ENCODE data around the gene KLHL41. TPM values are rescaled to one million over a fixed set of nuclear protein-coding genes. Genes with fewer than 3 reads are reported as not detected.
"Not testable (repeated sequence)": the region's sequence is repeated elsewhere in the genome, so short reads cannot be mapped to it uniquely, and the experiment has no call there.

The KLHL41 gene
- total and polyA plus RNA-seq, 8 donors, result 0.19 to 2.7 (median 0.57) TPM

GRCh38 chr2:169573160-169573973 is 63.9 kb downstream of the KLHL41 start, which contains the start of gene FASTKD1:
Gene FASTKD1, minus strand, starts transcription at chr2:169573865. Its CDS starts 1,836 bp downstream, at chr2:169572029.
- WGBS, 2 donors, result 0 to 1% methylated on average over 33 of the region's 33 CpGs
- H3K4me1 ChIP-seq, result peaks cover 4 to 14% (median 7%) of the 10 kb centered on the region in 3 donors
- intact Hi-C loops (cut with DNase I), result no loop called here
- no peaks in the 10 kb centered on the region for H3K27me3 ChIP-seq
- peak within 1 kb of the TSS; percentile 34 to 68 (median 60) for H3K4me3 ChIP-seq
- peak; percentile 86 to 95 (median 90) for DNase-seq
- peak; percentile 90 for FAIRE-seq
- no peaks in the 10 kb centered on the region for H3K9me3 ChIP-seq
- ATAC-seq, result peak; percentile 99 to 100 (median 100)
- peak within 1 kb of the TSS in 2 of 4 donors; percentile 14 to 52 for H3K27ac ChIP-seq
- no peaks in the 10 kb centered on the region for H3K36me3 ChIP-seq
- no peak for TF ChIP-seq CTCF (IDR thresholded peaks at IDR 0.05)

DNA sequence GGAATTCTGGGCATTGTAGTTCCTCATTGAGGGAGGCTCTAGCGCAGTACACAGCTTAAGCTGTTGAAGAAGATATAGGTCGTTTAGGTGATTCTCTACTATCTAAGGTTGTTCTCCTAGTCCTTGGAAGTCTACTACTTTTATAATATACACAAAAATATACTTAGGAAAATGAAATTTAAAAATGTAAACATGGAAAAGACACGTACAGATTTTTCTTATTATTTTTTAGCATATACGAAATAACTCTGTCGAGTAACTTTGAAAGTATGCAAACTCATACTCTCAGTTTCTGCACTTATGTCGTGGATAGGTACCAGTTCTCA is 64.4 kb downstream of the KLHL41 start:
- peak overlapping the region in 3 of 4 donors; percentile 34 to 68 (median 60) for H3K4me3 ChIP-seq
- ATAC-seq, result no peak
- H3K27me3 ChIP-seq, result no peaks in the 10 kb centered on the region
- intact Hi-C loops (cut with DNase I), result no loop called here
- no peaks in the 10 kb centered on the region for H3K9me3 ChIP-seq
- TF ChIP-seq CTCF (IDR thresholded peaks at IDR 0.05), result no peak
- no peak overlapping the region for H3K27ac ChIP-seq
- FAIRE-seq, result no peak
- 32 to 35% methylated on average over 6 of the region's 6 CpGs for WGBS, 2 donors
- DNase-seq, result no peak
- H3K36me3 ChIP-seq, result no peaks in the 10 kb centered on the region
- peaks cover 4 to 14% (median 7%) of the 10 kb centered on the region in 3 donors for H3K4me1 ChIP-seq

DNA sequence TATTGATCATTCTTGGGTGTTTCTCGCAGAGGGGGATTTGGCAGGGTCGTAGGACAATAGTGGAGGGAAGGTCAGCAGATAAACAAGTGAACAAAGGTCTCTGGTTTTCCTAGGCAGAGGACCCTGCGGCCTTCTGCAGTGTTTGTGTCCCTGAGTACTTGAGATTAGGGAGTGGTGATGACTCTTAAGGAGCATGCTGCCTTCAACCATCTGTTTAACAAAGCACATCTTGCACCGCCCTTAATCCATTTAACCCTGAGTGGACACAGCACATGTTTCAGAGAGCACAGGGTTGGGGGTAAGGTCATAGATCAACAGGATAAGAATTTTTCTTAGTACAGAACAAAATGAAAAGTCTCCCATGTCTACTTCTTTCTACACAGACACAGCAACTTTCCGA is 65.0 kb downstream of the KLHL41 start:
- H3K27ac ChIP-seq; H3K9me3 ChIP-seq; intact Hi-C loops (cut with DNase I); DNase-seq; FAIRE-seq; ATAC-seq; H3K27me3 ChIP-seq; H3K36me3 ChIP-seq; H3K4me3 ChIP-seq: not testable (repeated sequence)
- H3K4me1 ChIP-seq, result peaks cover 4 to 14% (median 7%) of the 10 kb centered on the region in 3 donors
- WGBS, 2 donors, result 47 to 54% methylated on average over 4 to 5 of the region's 5 CpGs

DNA sequence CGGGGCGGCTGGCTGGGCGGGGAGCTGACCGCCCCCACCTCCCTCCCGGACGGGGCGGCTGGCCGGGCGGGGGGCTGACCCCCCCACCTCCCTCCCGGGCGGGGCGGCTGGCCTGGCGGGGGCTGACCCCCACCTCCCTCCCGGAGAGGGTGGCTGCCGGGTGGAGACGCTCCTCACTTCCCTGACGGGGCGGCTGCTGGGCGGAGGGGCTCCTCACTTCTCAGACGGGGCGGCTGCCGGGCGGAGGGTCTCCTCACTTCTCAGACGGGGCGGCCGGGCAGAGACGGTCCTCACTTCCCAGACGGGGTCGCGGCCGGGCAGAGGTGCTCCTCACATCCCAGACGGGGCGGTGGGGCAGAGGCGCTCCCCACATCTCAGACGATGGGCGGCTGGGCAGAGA is 65.8 kb downstream of the KLHL41 start:
- FAIRE-seq; H3K27ac ChIP-seq; H3K36me3 ChIP-seq; H3K27me3 ChIP-seq; ATAC-seq; H3K4me3 ChIP-seq; intact Hi-C loops (cut with DNase I); H3K9me3 ChIP-seq: not testable (repeated sequence)
- WGBS, 2 donors, result 82 to 90% methylated on average over 10 to 31 of the region's 36 CpGs
- H3K4me1 ChIP-seq, result peaks cover 4 to 14% (median 7%) of the 10 kb centered on the region in 3 donors
- peak in 2 of 6 donors; percentile 23 to 70 for DNase-seq

Other genes starting within 250 kb of the KLHL41 start
- under 1 TPM in 1 of 6 donors, not detected in 5; 0.06 TPM for gene LRP2, start 147.2 kb upstream of the KLHL41 start, total RNA-seq
- under 1 TPM in 1 of 2 donors, not detected in 1; 0.08 TPM for gene LRP2, start 147.2 kb upstream of the KLHL41 start, polyA plus RNA-seq
- 1 to 10 TPM; 2.7 to 5.8 (median 4.0) TPM for gene BBS5, start 30.2 kb upstream of the KLHL41 start, total RNA-seq
- gene BBS5, start 30.2 kb upstream of the KLHL41 start, polyA plus RNA-seq, result 1 to 10 TPM; 5.5 to 9.2 TPM
- 10 to 100 TPM in 3 of 6 donors, 1 to 10 TPM in 3; 5.5 to 17.2 (median 8.6) TPM for gene FASTKD1, start 64.2 kb downstream of the KLHL41 start, total RNA-seq
- gene FASTKD1, start 64.2 kb downstream of the KLHL41 start, polyA plus RNA-seq, result 10 to 100 TPM; 30.4 to 35.9 TPM
- 10 to 100 TPM; 17.0 to 25.1 (median 21.1) TPM for gene PPIG, start 74.6 kb downstream of the KLHL41 start, total RNA-seq
- 10 to 100 TPM; 23.0 to 30.0 TPM for gene PPIG, start 74.6 kb downstream of the KLHL41 start, polyA plus RNA-seq
- under 1 TPM in 4 of 6 donors, not detected in 2; 0.09 to 0.47 (median 0.20) TPM for gene CFAP210, start 184.7 kb downstream of the KLHL41 start, total RNA-seq
- gene CFAP210, start 184.7 kb downstream of the KLHL41 start, polyA plus RNA-seq, result under 1 TPM; 0.15 to 0.73 TPM
- 1 to 10 TPM; 2.2 to 5.9 (median 3.3) TPM for gene PHOSPHO2, start 184.8 kb downstream of the KLHL41 start, total RNA-seq
- gene PHOSPHO2, start 184.8 kb downstream of the KLHL41 start, polyA plus RNA-seq, result 1 to 10 TPM; 1.9 to 2.4 TPM
- 1 to 10 TPM; 2.2 to 6.9 (median 3.1) TPM for gene KLHL23, start 224.1 kb downstream of the KLHL41 start, total RNA-seq
- gene KLHL23, start 224.1 kb downstream of the KLHL41 start, polyA plus RNA-seq, result 1 to 10 TPM; 1.7 to 3.4 TPM